NCI-H2081 treated with DMSO at 0.1 percent for 48 hours (cell line): ENCODE measurements around the gene ARMC5.

Source experiments
- DNase-seq: peaks from one replicate; lab custom pipeline; 2025; lab: John Stamatoyannopoulos, UW

The ARMC5 gene

DNA sequence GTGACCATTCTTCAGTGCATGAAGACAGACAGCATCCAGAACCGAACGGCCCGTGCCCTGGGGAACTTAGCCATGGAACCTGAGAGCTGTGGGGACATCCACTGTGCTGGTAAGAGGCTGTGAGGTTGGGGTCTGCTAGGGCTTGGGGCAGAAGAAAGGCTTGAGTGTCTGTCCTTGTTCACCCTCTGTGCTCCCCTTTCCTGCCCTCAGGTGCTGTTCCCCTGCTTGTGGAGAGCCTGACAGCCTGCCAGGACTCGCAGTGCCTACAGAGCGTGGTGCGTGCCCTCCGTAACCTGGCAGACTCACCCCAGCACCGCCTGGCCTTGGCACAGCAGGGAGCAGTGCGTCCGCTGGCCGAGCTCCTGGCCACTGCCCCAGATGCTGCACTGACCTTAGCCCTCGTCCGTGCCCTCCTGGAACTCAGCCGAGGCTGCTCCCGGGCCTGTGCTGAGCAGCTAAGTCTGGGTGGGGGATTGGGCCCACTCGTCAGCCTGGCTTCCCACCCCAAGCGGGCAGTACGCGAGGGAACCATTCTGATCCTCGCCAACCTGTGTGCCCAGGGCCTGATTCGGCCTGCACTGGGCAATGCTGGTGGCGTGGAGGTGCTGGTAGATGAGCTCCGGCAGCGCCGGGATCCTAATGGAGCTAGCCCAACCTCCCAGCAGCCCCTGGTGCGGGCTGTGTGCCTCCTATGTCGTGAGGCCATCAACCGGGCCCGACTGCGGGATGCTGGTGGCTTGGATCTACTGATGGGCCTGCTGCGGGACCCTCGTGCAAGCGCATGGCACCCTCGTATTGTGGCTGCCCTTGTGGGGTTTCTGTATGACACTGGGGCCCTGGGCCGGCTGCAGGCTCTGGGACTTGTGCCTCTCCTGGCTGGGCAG lies 2.9 kb downstream of the ARMC5 start:
- no peak for DNase-seq

DNA sequence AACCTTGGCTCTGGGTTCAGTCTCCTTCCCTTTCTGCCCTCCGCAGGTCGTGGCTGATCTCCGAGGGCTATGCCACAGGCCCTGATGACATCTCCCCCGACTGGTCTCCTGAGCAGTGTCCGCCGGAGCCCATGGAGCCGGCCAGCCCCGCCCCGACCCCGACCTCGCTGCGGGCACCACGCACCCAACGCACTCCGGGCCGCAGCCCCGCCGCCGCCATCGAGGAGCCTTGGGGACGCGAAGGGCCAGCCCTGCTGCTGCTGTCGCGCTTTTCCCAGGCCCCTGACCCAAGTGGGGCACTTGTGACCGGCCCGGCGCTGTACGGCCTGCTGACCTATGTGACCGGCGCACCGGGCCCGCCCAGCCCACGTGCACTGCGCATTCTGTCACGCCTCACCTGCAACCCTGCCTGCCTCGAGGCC lies 5.1 kb downstream of the ARMC5 start:
- no peak for DNase-seq

DNA sequence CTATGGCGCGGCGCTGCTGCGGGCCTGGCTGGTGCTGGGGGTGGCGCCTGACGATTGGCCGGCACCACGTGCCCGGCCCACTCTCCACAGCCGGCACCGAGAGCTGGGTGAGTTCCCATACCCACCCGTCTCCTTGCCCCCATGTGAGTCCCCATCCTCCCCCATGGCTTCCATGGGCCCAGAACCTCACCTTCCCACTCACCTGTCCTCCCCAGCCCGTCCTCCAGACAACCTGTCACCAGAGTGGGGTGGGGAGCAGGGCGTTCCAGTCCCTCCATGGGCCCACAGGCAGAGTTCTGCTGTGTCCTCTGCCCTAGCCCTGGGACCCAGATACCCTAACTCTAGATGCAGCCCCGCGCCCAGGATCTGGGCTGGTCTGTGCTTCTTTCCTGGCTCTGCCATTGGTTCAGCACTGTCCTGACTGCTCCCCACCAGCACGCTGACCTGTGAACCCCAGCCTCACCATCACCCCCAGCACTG lies 5.5 kb downstream of the ARMC5 start:
- no peak for DNase-seq

DNA sequence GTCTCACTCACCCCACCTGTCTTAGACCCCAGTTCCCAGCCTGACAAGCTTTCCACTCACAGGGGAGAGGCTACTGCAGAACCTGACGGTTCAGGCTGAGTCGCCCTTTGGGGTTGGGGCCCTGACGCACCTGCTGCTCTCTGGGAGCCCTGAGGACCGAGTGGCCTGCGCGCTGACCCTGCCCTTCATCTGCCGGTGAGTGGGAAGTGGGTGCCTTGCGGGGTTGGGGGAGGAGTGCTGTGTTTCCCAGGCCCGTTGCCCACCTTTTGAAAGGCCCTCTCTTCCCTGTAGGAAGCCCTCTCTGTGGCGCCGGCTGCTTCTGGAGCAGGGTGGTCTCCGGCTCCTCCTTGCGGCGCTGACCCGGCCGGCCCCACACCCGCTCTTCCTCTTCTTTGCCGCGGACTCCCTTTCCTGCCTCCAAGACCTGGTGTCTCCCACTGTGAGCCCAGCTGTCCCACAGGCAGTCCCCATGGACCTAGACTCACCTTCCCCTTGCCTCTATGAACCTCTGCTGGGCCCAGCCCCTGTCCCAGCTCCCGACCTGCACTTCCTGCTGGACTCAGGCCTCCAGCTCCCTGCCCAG lies 6.6 kb downstream of the ARMC5 start:
- DNase-seq, result no peak

DNA sequence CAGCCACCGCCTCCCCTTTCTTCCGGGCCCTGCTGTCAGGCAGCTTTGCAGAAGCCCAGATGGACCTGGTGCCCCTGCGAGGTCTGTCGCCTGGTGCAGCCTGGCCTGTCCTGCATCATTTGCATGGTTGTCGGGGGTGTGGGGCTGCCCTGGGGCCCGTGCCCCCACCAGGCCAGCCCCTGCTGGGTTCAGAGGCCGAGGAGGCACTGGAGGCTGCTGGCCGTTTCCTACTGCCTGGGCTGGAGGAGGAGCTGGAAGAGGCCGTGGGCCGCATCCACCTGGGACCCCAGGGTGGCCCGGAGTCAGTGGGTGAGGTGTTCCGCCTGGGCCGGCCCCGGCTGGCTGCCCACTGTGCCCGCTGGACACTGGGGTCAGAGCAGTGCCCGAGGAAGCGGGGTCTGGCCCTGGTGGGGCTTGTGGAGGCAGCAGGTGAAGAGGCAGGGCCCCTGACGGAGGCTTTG lies 7.1 kb downstream of the ARMC5 start:
- DNase-seq, result no peak

DNA sequence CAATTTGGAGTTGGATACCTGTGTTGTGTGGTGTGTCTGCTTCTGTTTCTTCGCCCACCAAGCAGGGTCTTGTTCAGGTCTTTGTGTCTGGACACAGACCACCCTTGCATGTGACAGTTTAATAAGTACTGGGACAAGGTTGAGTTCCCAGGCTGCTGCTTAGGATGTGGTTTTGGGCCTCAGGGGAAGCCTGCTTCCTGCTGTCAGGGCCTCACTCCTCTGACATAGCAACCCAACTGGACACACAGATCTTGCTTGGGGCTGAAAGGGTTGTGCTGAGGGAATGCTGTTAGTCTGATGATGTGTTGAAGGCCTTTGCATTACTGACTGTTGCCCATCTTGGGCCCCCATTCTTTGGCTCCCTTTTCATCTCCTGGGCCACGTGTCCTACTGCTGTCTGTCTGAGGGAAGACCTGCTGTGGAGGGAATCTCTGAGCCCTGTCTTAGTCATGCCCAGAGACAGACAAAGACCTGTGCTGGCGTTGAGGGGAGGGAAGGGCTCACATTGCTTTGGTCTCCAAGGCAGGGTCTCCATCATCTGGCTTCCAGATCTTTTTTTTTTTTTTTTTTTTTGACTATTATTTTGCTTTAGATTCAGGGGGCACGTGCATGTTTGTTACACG lies 8.0 kb downstream of the ARMC5 start:
- DNase-seq, result no peak

DNA sequence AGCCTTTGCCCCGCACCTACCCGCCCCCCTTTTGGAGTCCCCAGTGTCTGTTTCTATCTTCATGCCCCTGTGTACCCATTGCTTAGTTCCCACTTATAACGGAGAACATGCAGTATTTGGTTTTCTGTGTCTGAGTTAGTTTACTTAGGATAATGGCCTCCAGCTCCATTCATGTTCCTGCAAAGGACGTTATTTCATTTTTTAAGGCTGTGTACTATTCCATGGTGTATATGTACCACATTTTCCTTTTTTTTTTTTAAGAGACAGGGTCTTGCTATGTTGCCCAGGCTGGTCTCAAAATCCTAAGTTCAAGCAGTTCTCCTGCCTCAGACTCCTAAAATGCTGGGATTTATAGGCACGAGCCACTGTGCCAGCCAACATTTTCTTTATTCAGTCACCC lies 8.6 kb downstream of the ARMC5 start:
- DNase-seq, result no peak

DNA sequence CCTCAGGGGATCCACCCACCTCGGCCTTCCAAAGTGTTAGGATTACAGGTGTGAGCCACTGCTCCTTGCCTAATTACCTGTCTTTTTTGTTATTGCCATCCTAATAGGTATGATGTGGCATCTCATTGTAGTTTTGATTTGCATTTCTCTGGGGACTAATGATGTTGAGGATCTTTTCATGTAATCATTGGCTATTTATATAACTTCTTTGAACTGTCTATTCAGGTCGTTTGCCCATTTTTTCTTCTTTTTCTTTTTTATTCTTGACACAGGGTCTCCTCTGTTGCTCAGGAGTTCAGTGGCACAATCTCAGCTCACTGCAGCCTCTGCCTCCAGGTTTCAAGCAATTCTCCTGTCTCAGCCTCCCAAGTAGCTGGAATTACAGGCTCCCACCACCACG lies 11.3 kb downstream of the ARMC5 start:
- no peak for DNase-seq

DNA sequence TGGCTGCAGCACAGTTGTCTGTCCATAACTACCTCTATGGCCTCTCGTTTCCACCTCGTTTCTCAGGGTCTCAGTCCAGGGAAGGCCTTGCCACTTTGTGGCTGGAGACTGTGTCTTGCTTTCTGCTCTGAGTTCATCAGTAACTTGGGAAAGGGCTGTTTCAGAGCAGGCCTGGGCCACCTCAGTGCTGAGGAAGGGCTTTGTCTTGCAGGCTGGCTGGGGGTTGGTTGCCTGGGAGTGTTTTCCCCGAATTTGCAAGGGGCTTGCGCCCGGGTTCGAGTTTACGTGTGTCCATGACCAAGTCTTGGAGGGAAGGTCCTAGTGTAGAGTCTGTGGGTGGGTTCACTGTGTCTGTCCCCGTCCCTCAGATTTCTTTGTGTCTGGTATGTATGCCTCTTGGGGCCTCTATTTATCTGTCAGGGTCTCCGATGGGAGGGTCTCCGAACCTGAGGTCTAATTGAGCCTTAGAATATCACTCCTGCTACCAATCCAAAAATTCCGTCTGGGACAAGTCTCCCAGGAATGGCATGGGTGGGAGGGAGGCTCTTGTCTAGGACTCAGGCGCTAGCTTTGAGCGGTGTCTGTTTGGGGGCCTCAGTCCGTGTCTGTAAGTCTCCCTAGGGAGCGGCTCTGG lies 12.1 kb downstream of the ARMC5 start:
- DNase-seq, result no peak

DNA sequence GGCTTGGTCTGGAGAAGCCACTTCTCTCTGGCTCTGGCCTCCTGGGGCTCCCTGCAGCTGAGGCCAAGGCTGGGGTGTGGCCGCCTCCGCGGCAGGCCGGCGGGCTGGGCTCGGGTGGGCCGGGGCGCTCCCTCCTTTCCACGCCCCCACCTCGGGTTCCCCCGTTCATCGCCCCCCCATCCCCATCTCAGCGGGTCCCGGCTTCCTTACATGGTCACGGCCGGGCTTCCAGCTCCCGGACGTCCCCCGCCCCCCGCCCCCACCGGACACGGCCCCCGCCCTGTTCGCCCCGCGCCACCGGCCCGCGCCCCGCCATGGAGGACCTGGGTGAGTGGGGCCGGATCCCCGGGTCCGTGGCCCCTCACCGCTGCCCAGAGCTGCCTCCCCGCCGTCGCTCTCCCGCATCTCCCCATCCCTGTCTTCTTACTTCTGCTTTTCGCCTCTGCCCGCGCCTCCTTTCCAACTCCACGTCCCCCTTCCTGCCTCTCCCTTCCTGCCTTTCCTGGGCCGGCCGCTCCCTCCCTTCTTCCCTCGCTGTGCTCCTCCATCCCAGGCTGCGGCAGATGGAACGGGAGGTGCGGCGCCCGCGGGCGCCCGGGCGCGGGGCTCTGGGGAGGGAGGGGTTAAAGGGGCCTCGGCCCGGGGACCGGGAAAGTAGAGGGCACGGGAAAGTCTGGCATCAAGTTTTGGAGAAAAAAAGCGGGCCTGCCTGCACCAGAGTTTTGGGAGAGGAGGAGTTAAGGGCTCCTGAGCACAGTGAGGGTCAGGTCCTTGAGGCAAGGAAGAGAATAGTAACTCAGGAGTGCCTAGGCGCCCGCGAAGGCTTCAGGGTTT lies 12.8 kb downstream of the ARMC5 start, which contains the start of gene TGFB1I1:
TGFB1I1 (plus strand) TSS at position 278 of the 834 bp plus-strand sequence; CDS start at position 315, 37 bp downstream.
- no peak for DNase-seq

DNA sequence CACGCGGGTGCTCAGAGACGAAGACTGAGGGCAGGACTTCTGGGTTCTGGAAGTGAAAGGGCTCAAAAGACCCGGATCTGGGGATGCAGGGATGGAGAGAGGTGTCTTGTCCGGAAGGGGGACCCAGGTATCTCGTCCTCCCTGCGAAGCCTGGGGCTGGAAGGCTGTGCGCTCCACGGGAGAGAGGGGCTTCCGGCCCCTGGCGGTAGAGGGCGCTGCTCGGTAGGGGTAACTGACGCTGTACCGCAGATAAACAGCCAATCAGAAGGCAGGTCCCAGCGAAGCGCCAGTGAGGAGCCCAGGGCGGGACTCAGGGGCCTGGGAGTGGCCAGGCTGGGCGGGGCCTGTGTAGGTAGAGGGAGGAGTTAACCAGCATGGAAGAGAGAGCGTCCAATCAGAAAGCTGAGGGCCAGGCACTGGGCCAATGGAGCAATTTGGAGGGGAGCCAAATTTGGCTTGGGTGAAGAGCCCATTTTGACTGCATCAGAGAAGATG lies 13.5 kb downstream of the ARMC5 start:
- peak; percentile 50 for DNase-seq

DNA sequence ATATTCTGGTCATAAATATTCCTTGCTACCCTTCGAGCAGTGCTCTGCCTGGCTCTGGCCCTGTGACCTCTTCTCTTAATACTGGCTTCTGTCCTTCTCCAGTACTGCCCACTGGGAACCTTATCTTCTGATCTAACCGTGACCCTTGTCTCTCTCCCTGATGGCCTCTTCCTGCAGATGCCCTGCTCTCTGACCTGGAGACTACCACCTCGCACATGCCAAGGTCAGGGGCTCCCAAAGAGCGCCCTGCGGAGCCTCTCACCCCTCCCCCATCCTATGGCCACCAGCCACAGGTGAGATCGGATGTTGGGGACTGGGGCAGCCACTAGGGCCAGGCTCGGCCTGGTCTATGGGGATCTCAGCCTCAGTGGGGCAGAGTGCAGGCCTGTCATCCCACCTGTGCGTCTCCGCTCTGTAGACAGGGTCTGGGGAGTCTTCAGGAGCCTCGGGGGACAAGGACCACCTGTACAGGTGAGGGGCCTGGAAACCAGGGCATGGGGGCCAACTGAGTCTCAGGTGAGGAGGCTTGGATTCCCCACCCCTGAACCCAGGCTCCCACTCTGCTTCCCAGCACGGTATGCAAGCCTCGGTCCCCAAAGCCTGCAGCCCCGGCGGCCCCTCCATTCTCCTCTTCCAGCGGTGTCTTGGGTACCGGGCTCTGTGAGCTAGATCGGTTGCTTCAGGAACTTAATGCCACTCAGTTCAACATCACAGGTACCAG lies 14.1 kb downstream of the ARMC5 start:
- no peak for DNase-seq

DNA sequence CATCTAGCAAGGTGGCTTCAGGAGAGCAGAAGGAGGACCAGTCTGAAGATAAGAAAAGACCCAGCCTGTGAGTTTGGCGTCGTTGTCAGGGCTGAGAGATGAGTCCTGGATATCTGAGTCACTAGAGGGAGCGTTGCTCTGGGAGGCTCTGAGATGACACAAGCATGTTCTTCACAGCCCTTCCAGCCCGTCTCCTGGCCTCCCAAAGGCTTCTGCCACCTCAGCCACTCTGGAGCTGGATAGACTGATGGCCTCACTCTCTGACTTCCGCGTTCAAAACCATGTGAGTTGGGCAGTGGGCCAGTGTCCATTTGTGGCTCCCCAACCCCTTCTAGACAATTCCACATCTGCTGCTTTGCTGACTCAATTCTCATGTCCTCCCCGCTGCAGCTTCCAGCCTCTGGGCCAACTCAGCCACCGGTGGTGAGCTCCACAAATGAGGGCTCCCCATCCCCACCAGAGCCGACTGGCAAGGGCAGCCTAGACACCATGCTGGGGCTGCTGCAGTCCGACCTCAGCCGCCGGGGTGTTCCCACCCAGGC lies 14.9 kb downstream of the ARMC5 start:
- DNase-seq, result no peak

DNA sequence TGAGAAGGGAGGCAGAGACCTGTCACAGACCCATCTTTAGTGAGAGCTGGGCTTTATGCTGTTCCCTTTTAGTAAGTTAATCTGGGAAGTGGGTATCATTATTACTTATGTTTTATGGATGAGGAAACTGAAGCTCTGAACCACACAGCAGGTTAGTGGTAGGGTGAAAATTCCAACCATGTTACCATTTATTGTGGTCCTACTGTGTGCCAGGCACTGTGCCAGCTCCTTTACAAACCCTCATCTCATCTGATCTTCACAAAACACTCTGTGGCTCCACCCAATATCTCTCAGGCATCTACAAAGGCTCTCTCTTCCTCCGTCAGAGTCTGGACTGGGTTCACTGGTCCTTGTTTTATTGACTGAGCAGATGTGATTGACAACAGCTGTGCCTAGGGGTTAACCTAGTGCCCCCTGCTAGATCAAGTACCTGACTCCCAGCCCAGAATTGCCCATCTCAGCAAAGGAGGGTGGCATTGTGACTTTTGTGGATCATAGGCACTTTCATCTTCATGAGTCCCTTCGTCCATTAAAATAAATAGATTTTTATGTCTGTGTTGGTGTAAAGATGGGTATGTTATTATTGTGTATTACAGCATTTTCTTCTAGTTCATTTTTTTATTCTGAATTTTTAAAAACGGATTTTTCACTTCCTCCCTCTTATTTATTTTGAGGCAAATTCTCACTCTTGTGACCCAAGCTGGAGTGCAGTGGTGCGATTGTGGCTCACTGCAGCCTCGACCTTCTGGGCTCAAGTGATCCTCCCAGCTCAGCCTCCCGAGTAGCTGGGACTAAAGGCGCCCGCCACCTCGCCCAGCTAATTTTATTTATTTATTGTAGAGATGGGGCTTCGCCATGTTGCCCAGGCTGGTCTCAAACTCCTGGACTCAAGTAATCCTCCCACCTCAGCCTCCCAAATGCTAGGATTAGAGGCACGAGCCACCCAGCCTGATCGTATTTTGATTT lies 15.8 kb downstream of the ARMC5 start:
- DNase-seq, result no peak

DNA sequence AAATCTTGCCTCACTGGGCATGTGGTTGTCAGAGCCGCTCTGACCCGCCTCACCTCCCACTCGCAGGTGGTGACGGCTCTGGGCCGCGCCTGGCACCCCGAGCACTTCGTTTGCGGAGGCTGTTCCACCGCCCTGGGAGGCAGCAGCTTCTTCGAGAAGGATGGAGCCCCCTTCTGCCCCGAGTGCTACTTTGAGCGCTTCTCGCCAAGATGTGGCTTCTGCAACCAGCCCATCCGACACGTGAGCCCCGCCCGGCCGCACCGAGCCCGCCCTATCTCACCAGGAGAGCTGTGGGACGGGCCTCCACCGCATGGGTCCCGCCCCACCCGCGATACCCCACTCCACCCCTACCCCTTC lies 16.6 kb downstream of the ARMC5 start:
- no peak for DNase-seq

DNA sequence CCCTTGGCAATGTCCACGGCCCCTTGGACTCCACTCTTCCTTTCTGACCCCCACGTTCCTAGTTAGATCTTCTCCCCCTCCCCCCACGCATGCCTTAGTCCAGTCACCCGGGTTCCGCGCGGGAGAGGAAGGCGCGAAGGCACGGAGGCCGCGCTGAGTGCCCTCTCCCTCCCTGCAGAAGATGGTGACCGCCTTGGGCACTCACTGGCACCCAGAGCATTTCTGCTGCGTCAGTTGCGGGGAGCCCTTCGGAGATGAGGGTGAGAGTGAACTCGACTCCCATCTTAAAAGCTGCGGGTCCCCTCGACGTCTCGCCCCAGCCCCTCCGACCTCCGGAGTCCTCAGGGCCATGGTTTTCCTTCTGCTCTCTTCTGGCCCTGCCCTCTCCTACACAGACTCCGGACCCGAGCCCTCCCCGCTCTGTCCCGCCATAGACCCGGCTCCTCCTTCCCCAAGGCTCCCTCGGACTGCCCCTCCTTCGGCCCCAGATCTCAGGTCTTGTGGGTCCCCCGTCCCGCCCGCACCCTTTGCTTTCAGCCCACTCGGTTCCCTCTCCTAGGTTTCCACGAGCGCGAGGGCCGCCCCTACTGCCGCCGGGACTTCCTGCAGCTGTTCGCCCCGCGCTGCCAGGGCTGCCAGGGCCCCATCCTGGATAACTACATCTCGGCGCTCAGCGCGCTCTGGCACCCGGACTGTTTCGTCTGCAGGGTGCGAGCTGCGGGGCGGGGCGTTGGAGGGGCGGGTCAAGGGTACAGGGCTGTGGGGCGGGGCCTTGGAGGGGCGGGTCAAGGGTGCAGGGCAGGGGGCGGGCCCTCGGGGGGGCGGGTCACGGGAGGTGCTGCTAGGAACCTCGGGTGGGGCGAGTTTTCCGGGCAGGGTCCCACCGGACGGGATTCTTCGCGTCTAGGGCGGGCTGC lies 17.3 kb downstream of the ARMC5 start:
- DNase-seq, result no peak

DNA sequence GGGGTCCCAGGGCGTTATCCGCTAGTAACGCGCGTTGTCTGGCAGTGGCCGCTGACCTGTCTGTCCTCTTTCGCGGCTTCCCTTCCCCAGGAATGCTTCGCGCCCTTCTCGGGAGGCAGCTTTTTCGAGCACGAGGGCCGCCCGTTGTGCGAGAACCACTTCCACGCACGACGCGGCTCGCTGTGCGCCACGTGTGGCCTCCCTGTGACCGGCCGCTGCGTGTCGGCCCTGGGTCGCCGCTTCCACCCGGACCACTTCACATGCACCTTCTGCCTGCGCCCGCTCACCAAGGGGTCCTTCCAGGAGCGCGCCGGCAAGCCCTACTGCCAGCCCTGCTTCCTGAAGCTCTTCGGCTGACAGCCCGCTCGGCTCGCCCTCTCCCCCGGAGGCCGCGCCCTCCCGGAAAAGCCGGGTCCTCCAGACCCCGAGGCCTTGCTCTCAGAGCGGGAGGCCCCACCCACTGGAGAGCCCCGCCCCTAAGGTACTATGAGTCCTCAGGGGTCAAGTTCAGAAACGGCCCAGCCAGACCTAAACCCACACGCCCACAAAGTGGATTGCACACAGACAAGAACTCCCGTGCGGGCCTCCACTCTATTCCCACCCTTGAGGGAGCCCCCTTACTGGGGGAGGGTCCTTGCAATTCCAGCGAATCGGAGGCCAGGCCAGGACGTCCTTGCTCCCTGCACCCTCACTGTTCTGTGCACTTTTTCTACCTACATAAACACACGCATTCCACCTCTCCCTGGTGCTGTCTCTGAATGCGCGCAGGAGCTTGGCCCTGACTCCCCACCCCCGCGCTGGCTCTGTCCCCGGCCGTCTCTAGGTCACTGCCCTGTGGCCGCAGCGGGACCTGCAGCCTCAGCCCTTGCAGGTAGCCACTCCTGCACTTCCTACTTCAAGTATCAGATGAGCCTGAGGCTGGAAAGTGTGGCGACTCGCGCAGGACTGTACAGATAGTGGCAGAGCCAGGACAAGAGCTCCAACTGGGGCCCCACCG lies 18.2 kb downstream of the ARMC5 start:
- no peak for DNase-seq
